HepG2 (cell line): ENCODE results near the gene ATP6V1C2. TPM values are rescaled to one million over a fixed set of nuclear protein-coding genes. Genes with fewer than 3 reads are reported as not detected.

Source experiments
- ATAC-seq: fragments of 200-7000 bp; cut with Tn5 transposase; 3 replicates; pipeline ENCODE4 v1.9.1; 2020; ENCODE audit warnings: mild to moderate bottlenecking, moderate library complexity
- BruUV-seq: library from RNA; stranded (reverse); fragments of 400-500 nt; replicated peaks from 2 replicates; lab custom pipeline; 2021; lab: Mats Ljungman, UMichigan
- CTCF ChIA-PET: fragments of 300-600 bp; formaldehyde crosslinking; extraction: SDS; loops from one replicate; lab custom pipeline; 2021; ENCODE audit warnings: low total read pairs, inconsistent platforms, low intra/inter-chr PET ratio; lab: Yijun Ruan, JAX
- POLR2A ChIA-PET: fragments of 350-600 bp; sonication (Branson Sonifier 250); formaldehyde crosslinking; loops from one replicate; lab custom pipeline; 2020; ENCODE audit warnings: antibody characterized with exemption, inconsistent platforms; lab: Yijun Ruan, JAX
- DNase-seq: peaks from one replicate; pipeline ENCODE4 v3.0.0-alpha.2; 2015; ENCODE audit warnings: low spot score
- FAIRE-seq: peaks from 3 replicates; lab custom pipeline; 2011; peaks lifted over from hg19 to GRCh38; lab: Jason Lieb, UNC
- H2AFZ ChIP-seq: one replicate; pipeline ENCODE4 v1.6.1; 2011; ENCODE audit warnings: low read length, inconsistent platforms
- H3K27ac ChIP-seq: fragments of 300-600 bp; 3 replicates; pipeline ENCODE4 v1.8.0; 2011; ENCODE audit warnings: mixed run types, mild to moderate bottlenecking, mixed read lengths, low read length, inconsistent platforms; ENCODE audit not compliant: insufficient read depth; ENCODE audit errors: extremely low read length
- H3K27me3 ChIP-seq, 2 experiments: fragments of 200-600 bp in 1 of 2; 2 replicates in 1 of 2; 3 replicates in 1 of 2; pipeline versions ENCODE4 v1.6.0 to v1.8.0; 2011; ENCODE audit warnings: low read length in 2 of 2, mild to moderate bottlenecking in 2 of 2, moderate library complexity in 2 of 2, inconsistent platforms in 1 of 2; ENCODE audit not compliant: insufficient read depth in 2 of 2, control insufficient read depth in 1 of 2
- H3K36me3 ChIP-seq, 2 experiments: fragments of 200-600 bp in 1 of 2; replicated peaks in 1 of 2; 2 replicates in 1 of 2; 3 replicates in 1 of 2; pipeline versions ENCODE4 v1.5.1 to v1.8.0; 2011; ENCODE audit warnings: low read length in 2 of 2, inconsistent platforms in 1 of 2; ENCODE audit not compliant: insufficient read depth in 2 of 2, control insufficient read depth in 1 of 2
- H3K4me1 ChIP-seq: 2 replicates; pipeline ENCODE4 v1.5.1; 2012; ENCODE audit warnings: low read length, inconsistent platforms; ENCODE audit not compliant: insufficient read depth
- H3K4me2 ChIP-seq: 2 replicates; pipeline ENCODE4 v1.6.0; 2011; ENCODE audit warnings: low read depth, low read length, inconsistent platforms
- H3K4me3 ChIP-seq, 3 experiments: fragments of 200-600 bp in 1 of 3; sonication (generic), shearing (Covaris generic) in 1 of 3; replicated peaks in 1 of 3; 2 replicates each; pipeline ENCODE4 v1.5.1; 2011 to 2016; ENCODE audit warnings: low read length in 3 of 3, inconsistent platforms in 2 of 3, low read depth in 2 of 3, mild to moderate bottlenecking in 2 of 3, control low read depth in 1 of 3, mixed read lengths in 1 of 3; ENCODE audit not compliant: insufficient read depth in 1 of 3
- H3K79me2 ChIP-seq: one replicate; pipeline ENCODE4 v1.6.1; 2011; ENCODE audit warnings: low read length, inconsistent platforms; ENCODE audit not compliant: insufficient read depth
- H3K9ac ChIP-seq: 2 replicates; pipeline ENCODE4 v1.6.0; 2011; ENCODE audit warnings: mild to moderate bottlenecking, low read depth, low read length, inconsistent platforms; ENCODE audit not compliant: insufficient read depth
- H3K9me3 ChIP-seq: 2 replicates; pipeline ENCODE4 v1.5.1; 2012; ENCODE audit warnings: mild to moderate bottlenecking, low read length
- H4K20me1 ChIP-seq: 2 replicates; pipeline ENCODE4 v1.6.0; 2011; ENCODE audit warnings: inconsistent platforms, mild to moderate bottlenecking, low read length, moderate library complexity; ENCODE audit not compliant: insufficient read depth
- CBX5 ChIP-seq: sonication (generic); formaldehyde crosslinking; IDR thresholded peaks from 2 replicates; pipeline ENCODE4 v1.4.0; 2020; ENCODE audit warnings: missing genetic modification reagents, borderline replicate concordance
- CREBL2 ChIP-seq: sonication (generic); formaldehyde crosslinking; IDR thresholded peaks from 2 replicates; pipeline ENCODE4 v1.8.1; 2023; ENCODE audit warnings: missing genetic modification reagents, mild to moderate bottlenecking, borderline replicate concordance
- ELF1 ChIP-seq: sonication (generic); formaldehyde crosslinking; IDR thresholded peaks from 2 replicates; pipeline ENCODE4 v1.4.0; 2020; ENCODE audit warnings: missing genetic modification reagents
- HOMEZ ChIP-seq: IDR thresholded peaks from 2 replicates; pipeline ENCODE4 v1.6.1; 2016; ENCODE audit warnings: low read depth
- IKZF1 ChIP-seq: fragments of 450-650 bp; IDR thresholded peaks from 2 replicates; pipeline ENCODE4 v1.7.1; 2016
- MYC ChIP-seq: sonication (generic); formaldehyde crosslinking; IDR thresholded peaks from 2 replicates; pipeline ENCODE4 v1.9.0; 2021; ENCODE audit warnings: missing genetic modification reagents, borderline replicate concordance
- NFIC ChIP-seq: IDR thresholded peaks from 2 replicates; pipeline ENCODE4 v1.6.1; 2012; ENCODE audit warnings: mild to moderate bottlenecking, low read length, inconsistent platforms
- NR2F6 ChIP-seq, 2 experiments: IDR thresholded peaks; 2 replicates each; pipeline ENCODE4 v1.6.1; 2016; ENCODE audit warnings: antibody characterized with exemption in 1 of 2, mild to moderate bottlenecking in 1 of 2
- SOX6 ChIP-seq, 2 experiments: fragments of 450-650 bp in 1 of 2; sonication (generic) in 1 of 2; formaldehyde crosslinking in 1 of 2; IDR thresholded peaks; 2 replicates each; pipeline versions ENCODE4 v1.4.0 to v1.6.1; 2017 to 2020; ENCODE audit warnings: antibody characterized with exemption in 1 of 2, mild to moderate bottlenecking in 1 of 2, missing genetic modification reagents in 1 of 2
- TBL1XR1 ChIP-seq: fragments of 150-350 bp; IDR thresholded peaks from 2 replicates; pipeline ENCODE4 v1.6.1; 2014; ENCODE audit warnings: borderline replicate concordance, low read length; ENCODE audit not compliant: partially characterized antibody
- TFAP4 ChIP-seq: sonication (generic); IDR thresholded peaks from 2 replicates; pipeline ENCODE4 v1.6.1; 2016; ENCODE audit warnings: low read depth, borderline replicate concordance
- ZNF138 ChIP-seq: sonication (generic); formaldehyde crosslinking; IDR thresholded peaks from 2 replicates; pipeline ENCODE4 v1.5.0; 2020; ENCODE audit warnings: mild to moderate bottlenecking, low read depth, missing genetic modification reagents
- ZNF234 ChIP-seq: sonication (generic); formaldehyde crosslinking; conservative IDR thresholded peaks from 2 replicates; pipeline ENCODE4 v1.5.1; 2020; ENCODE audit warnings: mild to moderate bottlenecking, missing genetic modification reagents
- ZNF432 ChIP-seq: sonication (generic); formaldehyde crosslinking; IDR thresholded peaks from 2 replicates; pipeline ENCODE4 v1.5.0; 2020; ENCODE audit warnings: missing genetic modification reagents, mild to moderate bottlenecking, borderline replicate concordance
- ZNF567 ChIP-seq: sonication (generic); formaldehyde crosslinking; IDR thresholded peaks from 2 replicates; pipeline ENCODE4 v1.8.1; 2023; ENCODE audit warnings: mild to moderate bottlenecking, missing genetic modification reagents, borderline replicate concordance
- WGBS: methylation state at CpG from one replicate; pipeline ENCODE4 v1.1.6; 2017; ENCODE audit warnings: low lambda C conversion rate; 5-methylcytosine and 5-hydroxymethylcytosine counted together
- in situ Hi-C: cut with HindIII; loops from 2 replicates; pipeline ENCODE4 v1.10.0; 2017; ENCODE audit warnings: low pct_unique_long_range_greater_than_20kb; ENCODE audit not compliant: extremely low pct_ligation_motif_present
- intact Hi-C: fragments of 100-400 bp; cut with micrococcal nuclease; formaldehyde crosslinking; loops from one replicate; pipeline ENCODE4 v1.10.0; 2022; ENCODE audit not compliant: unreplicated experiment
- polyA plus RNA-seq, 8 experiments: library from polyadenylated mRNA; depleted of rRNA in 3 of 8; stranded (reverse) in 7 of 8; unstranded in 1 of 8; fragments of >200 nt; fragmentation: Illumina TruSeq in 4 of 8; extraction: Trizol in 4 of 8; gene quantifications; 2 replicates each; pipeline versions ENCODE4 v1.2.1 to v1.2.3, GENCODE V29; 2011 to 2016; ENCODE audit warnings: low read depth in 4 of 8, missing spikeins in 1 of 8, mixed read lengths in 1 of 8; ENCODE audit not compliant: insufficient read depth in 1 of 8
- total RNA-seq, 5 experiments: library from RNA; depleted of rRNA; stranded (reverse); fragments of >200 nt; fragmentation: Illumina TruSeq; extraction: Trizol; gene quantifications; 2 replicates each; pipeline ENCODE4 v1.2.3, GENCODE V29; 2016; ENCODE audit warnings: low read depth in 1 of 5
- TF ChIP-seq, protein P1 (sequence below): sonication (generic); formaldehyde crosslinking; IDR thresholded peaks from 2 replicates; pipeline ENCODE4 v1.4.0; 2020; ENCODE audit warnings: missing genetic modification reagents
- TF ChIP-seq, protein P2 (sequence below): sonication (generic); formaldehyde crosslinking; IDR thresholded peaks from 2 replicates; pipeline ENCODE4 v1.4.0; 2020; ENCODE audit warnings: missing genetic modification reagents

ATP6V1C2 gene
- total and polyA plus RNA-seq, 2 of the 13 experiments (the other 11 are each of a cell fraction or from before 2014, with no cell fraction given): 0.04 to 0.29 TPM

DNA sequence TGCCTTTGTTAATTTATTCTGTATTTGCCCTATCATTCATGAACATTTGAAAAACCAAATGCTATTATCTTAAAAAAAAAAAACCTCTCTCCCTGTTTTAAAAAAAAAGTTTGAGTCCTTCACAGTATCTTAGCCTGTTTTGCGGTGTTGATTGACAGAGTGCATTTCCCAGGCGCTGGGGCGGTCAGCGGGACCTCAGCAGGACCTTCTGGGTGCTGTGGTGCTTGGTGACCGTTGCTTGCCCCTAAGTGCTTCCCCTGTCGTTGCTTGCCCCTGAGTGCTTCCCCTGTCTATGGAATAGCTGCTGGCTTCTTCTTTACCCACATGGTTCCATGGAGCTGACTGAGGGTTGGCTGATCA, 12.1 kb downstream of the ATP6V1C2 start:
- Histone ChIP-seq H3K36me3 (no peaks in the 10 kb centered on the region), H3K9me3 (no peaks in the 10 kb centered on the region), H3K4me3 (no peak overlapping the region), H3K79me2 (no peaks in the 10 kb centered on the region), H3K4me1 (peaks cover 14% of the 10 kb centered on the region), H4K20me1 (no peaks in the 10 kb centered on the region), H3K9ac (no peak overlapping the region), H3K27ac (no peak overlapping the region), H3K27me3 (peaks cover 0 to 31% of the 10 kb centered on the region in 2 experiments; a peak in 2 of 5 replicates), H3K4me2 (no peak overlapping the region), H2AFZ (no peak overlapping the region)
- intact Hi-C loops (no loop called here), in situ Hi-C loops (no loop called here)
- ATAC-seq: peak; percentile 17; the same call in 1 of the 3 replicates
- BruUV-seq: no TSS peak
- WGBS: 27% methylated on average over 6 of the region's 6 CpGs
- TF ChIP-seq, protein P1, sequence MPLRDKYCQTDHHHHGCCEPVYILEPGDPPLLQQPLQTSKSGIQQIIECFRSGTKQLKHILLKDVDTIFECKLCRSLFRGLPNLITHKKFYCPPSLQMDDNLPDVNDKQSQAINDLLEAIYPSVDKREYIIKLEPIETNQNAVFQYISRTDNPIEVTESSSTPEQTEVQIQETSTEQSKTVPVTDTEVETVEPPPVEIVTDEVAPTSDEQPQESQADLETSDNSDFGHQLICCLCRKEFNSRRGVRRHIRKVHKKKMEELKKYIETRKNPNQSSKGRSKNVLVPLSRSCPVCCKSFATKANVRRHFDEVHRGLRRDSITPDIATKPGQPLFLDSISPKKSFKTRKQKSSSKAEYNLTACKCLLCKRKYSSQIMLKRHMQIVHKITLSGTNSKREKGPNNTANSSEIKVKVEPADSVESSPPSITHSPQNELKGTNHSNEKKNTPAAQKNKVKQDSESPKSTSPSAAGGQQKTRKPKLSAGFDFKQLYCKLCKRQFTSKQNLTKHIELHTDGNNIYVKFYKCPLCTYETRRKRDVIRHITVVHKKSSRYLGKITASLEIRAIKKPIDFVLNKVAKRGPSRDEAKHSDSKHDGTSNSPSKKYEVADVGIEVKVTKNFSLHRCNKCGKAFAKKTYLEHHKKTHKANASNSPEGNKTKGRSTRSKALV (CRISPR knock-in tag): no peak
- TF ChIP-seq CBX5 (CRISPR knock-in tag) (no peak), ELF1 (CRISPR knock-in tag) (no peak), ZNF234 (no peak), NR2F6 (IDR thresholded peaks at IDR 0.05) (no peak), NR2F6 (CRISPR knock-in tag; IDR thresholded peaks at IDR 0.05) (no peak), TFAP4 (no peak), IKZF1 (no peak), TBL1XR1 (no peak), NFIC (no peak), ZNF567 (CRISPR knock-in tag) (no peak), SOX6 (IDR thresholded peaks at IDR 0.05) (no peak), SOX6 (CRISPR knock-in tag; IDR thresholded peaks at IDR 0.05) (no peak), ZNF138 (CRISPR knock-in tag) (no peak), HOMEZ (no peak), CREBL2 (no peak), MYC (CRISPR knock-in tag) (no peak), ZNF432 (CRISPR knock-in tag) (no peak)
- TF ChIP-seq, protein P2, sequence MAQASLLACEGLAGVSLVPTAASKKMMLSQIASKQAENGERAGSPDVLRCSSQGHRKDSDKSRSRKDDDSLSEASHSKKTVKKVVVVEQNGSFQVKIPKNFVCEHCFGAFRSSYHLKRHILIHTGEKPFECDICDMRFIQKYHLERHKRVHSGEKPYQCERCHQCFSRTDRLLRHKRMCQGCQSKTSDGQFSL (CRISPR knock-in tag): no peak
- POLR2A ChIA-PET: no interaction called here
- CTCF ChIA-PET: no interaction called here
- FAIRE-seq: no peak
- DNase-seq: no peak
